NCI-H2171 treated with DMSO at 0.1 percent for 48 hours (cell line): Measurements from ENCODE around the gene APOBEC2.
"Not testable (repeated sequence)": the region's sequence is repeated elsewhere in the genome, so short reads cannot be mapped to it uniquely, and the experiment has no call there.

Source experiments
- DNase-seq: peaks from one replicate; lab custom pipeline; 2025; lab: John Stamatoyannopoulos, UW

The APOBEC2 gene

GRCh38 chr6:41053041-41053440 is at the start of gene APOBEC2:
Gene APOBEC2, plus strand, starts transcription at chr6:41053202. Its CDS starts 146 bp downstream, at chr6:41053348.
- peak; percentile 66 for DNase-seq

GRCh38 chr6:41006217-41006616 is 46.8 kb upstream of the APOBEC2 start:
- DNase-seq = not testable (repeated sequence)

GRCh38 chr6:41006980-41007379 is 46.0 kb upstream of the APOBEC2 start:
- DNase-seq = not testable (repeated sequence)

GRCh38 chr6:41008011-41008410 is 45.0 kb upstream of the APOBEC2 start:
- no peak for DNase-seq

GRCh38 chr6:41009669-41010068 is 43.3 kb upstream of the APOBEC2 start:
- DNase-seq = no peak

- no peak for DNase-seq
These were observed 41.3 kb upstream of the APOBEC2 start for GRCh38 chr6:41011673-41012072.

- DNase-seq = peak; percentile 88
These were observed 39.4 kb upstream of the APOBEC2 start for GRCh38 chr6:41013466-41014153.

- DNase-seq = no peak
These were observed 38.2 kb upstream of the APOBEC2 start for GRCh38 chr6:41014780-41015179.

GRCh38 chr6:41015860-41016259 is 37.1 kb upstream of the APOBEC2 start:
- not testable (repeated sequence) for DNase-seq

- no peak for DNase-seq
These were observed 35.3 kb upstream of the APOBEC2 start for GRCh38 chr6:41017663-41018062.

- DNase-seq = peak; percentile 25
These were observed 31.2 kb upstream of the APOBEC2 start for GRCh38 chr6:41021832-41022231.

- DNase-seq = no peak
These were observed 30.7 kb upstream of the APOBEC2 start for GRCh38 chr6:41022294-41022693.

GRCh38 chr6:41023114-41023513 is 29.9 kb upstream of the APOBEC2 start:
- no peak for DNase-seq

GRCh38 chr6:41025966-41026530 is 27.0 kb upstream of the APOBEC2 start:
- DNase-seq = no peak

GRCh38 chr6:41027241-41027640 is 25.8 kb upstream of the APOBEC2 start:
- no peak for DNase-seq

- DNase-seq = no peak
These were observed 25.0 kb upstream of the APOBEC2 start for GRCh38 chr6:41027799-41028560.

GRCh38 chr6:41028561-41029412 is 24.2 kb upstream of the APOBEC2 start:
- no peak for DNase-seq

GRCh38 chr6:41032830-41033229 is 20.2 kb upstream of the APOBEC2 start:
- no peak for DNase-seq

GRCh38 chr6:41033776-41034175 is 19.2 kb upstream of the APOBEC2 start:
- DNase-seq = no peak

- no peak for DNase-seq
These were observed 16.8 kb upstream of the APOBEC2 start for GRCh38 chr6:41036186-41036585.

GRCh38 chr6:41036601-41037000 is 16.4 kb upstream of the APOBEC2 start:
- no peak for DNase-seq
